GM21528 (cell line): Measurements from ENCODE around the gene NEDD9.

ENCODE experiments used
- ATAC-seq: cut with Tn5 transposase; IDR thresholded peaks from one replicate; pipeline ENCODE4 v1.9.1; 2021; ENCODE audit warnings: mild to moderate bottlenecking, moderate library complexity; ENCODE audit not compliant: unreplicated experiment, low FRiP score

Gene NEDD9

GRCh38 chr6:11263291-11263775 lies 30.9 kb upstream of the NEDD9 start:
- no peak for ATAC-seq

GRCh38 chr6:11262242-11262641 lies 29.8 kb upstream of the NEDD9 start:
- no peak for ATAC-seq

DNA sequence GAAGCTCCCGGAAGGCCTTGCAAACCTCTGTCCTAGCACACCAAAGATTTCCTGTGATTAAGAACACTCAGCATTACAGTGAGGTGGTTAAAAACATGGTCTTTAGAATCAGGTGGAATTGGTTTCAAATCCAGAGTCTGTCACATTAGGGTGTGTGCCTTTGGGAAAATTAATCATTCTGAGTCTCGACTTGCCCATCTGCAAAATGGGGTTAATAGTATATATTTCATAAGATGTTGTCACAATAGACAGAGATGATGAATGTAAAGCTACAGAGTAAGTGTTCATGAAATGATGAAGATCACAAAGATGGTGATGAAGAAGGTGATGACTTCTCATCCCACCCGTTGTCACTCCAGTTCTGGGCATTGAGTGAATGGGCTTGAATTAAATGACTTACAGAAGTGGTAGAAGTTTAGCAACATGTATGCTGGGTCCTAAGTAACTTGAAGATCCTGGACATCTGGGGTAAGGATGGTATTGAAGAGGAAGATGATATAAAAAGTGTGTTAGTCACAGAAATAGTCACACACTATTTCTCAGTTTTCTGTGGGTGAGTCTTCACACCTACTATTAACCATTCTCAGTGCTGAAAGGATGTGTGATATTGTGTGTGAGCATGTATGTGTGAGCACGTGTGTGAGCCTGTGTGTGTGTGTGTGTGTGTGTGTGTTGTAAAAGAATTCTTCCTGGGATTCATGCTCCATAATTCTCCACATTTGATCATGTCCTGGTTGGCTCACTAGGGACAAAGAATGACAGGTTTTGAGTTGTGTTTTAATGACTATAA lies 28.0 kb upstream of the NEDD9 start:
- no peak for ATAC-seq

DNA sequence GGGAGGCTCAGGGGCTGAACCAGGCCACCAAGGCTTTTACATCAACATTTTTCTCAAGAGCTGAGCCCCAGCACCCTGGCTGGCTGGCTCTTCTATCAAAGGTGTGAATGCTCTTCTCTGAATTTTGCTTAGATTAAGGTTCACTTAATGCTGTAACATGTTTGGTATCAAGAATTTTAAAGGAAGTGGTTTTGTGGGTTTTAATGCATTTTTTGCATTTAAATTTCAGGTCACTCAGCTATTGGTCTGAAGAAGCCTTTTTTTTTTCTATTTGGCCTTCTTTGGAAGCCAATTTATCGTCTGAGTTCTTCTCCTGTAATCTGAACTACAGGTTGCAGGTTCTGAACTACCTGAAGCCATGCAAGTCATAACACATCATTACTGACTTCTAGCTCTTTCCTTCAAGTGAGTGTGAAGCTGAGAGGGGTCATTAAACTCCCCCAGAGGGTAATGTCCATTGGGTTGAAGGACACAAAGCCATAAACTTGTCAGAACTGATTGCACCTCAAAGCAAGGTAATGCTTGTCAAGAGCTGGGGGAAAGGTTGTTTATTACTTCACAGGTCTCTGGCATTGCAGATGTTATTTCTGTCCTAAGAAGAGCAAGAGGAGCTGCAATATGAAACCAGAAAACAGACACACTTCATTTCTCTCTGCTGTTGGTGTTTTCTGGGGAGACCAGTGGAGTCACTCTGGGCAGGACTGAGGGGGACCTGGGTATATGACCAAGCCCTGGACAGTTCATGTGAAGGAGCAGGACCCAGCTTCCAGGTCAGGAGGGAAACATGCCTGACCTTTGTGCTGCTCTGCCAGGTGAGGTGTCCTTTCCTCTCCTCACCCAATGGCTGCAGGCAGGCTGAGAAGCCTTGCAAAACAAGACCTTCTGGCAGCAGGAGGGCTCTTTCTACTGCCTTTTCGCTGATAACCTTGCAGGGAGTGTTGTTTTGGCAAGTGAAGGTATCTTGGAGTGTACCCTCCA lies 26.1 kb upstream of the NEDD9 start:
- no peak for ATAC-seq

DNA sequence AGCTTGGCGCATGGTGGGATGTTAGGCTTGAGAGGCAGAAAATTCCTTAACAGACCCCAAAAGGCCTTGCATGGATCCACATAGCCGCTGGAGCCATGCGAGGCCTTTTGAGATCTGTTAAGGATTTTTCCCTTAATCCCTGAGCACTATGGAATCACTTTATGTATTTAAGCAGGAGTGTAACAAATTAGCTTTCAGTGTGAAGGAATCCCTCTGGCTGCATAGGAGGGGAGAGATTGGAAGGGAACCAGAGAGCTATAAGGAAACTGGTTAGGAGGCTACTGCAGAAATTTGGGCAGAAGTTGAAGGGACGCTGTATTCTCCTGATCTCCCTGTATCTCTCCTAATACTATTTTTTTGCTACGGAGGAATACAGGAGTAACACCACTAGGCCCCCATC lies 23.1 kb upstream of the NEDD9 start:
- no peak for ATAC-seq

- no peak for ATAC-seq
Observed at GRCh38 chr6:11253594-11253993, 21.1 kb upstream of the NEDD9 start.

DNA sequence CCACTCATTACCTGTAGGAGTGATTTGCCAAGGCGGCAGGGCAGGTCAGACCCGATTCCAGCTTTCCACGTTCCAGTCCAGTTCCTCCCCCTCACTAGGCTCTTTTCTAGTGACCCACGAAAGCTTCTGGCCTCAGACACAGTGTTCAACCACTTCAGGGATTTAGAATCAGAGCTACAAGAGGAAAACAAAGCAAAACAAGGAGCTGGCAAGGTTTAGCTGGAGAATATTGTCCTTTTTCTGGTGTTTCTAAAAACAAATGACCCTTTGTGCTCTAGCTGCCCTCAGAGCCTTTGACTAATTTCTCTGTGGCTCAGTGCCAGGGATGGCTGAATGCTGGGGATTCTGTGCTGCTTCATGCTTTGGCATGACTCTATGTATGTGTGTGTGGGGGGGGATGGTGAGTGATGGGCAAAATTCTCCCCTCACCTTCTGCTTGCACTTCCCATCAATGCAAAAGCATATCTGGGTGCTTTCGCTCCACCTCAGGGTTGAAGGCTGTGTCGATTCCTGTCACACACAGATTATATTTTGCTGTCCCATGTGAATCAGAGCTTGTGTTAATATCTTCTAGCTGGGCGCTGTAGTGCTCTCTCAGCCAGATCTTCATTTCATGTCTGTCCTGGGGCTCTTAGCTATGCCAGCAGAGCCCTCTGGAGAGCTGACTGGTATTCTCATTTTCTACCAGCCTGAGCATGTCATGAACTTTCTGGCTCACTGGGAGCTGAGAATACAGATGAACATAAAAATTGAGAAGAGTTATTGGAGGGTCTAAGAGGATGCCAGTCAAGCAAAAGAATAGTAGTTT lies 19.3 kb upstream of the NEDD9 start:
- no peak for ATAC-seq

DNA sequence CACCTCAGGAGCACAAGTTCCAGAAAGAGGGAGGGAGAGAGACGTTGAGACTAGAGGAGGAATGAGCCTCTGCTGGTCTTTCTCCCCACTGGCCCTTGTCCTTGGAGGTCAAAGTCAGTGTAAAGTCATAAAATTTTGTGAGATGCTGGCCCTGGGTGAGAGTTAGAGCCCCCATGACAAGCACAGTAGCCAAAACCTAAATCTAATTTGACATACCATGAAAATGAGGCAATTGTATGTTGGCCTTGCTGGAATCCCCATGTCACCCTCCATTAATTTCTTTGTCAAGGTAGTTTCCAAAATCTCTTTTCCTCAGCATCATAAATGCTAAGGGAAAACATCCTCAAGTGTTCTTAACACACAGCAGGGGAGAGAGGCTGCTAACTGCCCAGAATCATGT lies 17.6 kb upstream of the NEDD9 start:
- ATAC-seq, result no peak

DNA sequence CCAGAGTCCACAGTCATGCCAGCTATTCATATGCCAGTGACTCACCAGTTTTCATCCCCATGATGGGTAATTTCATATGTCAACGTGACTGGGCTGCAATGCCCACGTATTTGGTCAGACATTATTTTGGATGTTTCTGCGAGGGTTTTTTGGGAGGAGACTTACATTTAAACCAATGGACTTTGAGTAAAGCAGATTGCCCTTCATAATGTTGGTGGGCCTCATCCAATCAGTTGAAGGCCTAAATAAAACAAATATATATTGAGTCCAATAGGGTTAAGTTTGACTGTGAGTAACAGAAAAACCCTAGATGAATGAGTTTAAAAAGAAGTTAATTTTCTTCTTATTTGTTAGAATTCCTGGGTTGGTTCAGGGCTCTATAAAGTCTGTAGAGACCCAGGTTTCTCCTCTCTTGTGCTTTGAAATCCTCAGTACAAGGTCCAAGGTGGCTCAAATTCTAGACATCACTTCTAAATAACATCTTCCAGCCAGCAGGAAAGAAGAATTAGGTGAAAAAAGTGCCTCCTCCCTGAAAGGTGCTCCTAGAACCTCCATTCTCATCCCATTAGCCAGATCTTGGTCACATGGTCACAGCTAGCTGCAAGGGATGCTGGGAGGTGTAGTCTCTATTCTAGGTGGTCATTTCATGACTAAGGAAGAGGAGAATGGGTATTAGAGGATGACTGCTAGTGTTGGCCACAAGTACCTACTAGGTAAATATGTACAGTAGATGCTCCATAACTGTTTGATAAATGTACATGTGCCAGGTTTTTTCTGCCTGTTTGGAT lies 16.7 kb upstream of the NEDD9 start:
- ATAC-seq, result no peak

GRCh38 chr6:11246722-11247121 lies 14.3 kb upstream of the NEDD9 start:
- ATAC-seq, result no peak

DNA sequence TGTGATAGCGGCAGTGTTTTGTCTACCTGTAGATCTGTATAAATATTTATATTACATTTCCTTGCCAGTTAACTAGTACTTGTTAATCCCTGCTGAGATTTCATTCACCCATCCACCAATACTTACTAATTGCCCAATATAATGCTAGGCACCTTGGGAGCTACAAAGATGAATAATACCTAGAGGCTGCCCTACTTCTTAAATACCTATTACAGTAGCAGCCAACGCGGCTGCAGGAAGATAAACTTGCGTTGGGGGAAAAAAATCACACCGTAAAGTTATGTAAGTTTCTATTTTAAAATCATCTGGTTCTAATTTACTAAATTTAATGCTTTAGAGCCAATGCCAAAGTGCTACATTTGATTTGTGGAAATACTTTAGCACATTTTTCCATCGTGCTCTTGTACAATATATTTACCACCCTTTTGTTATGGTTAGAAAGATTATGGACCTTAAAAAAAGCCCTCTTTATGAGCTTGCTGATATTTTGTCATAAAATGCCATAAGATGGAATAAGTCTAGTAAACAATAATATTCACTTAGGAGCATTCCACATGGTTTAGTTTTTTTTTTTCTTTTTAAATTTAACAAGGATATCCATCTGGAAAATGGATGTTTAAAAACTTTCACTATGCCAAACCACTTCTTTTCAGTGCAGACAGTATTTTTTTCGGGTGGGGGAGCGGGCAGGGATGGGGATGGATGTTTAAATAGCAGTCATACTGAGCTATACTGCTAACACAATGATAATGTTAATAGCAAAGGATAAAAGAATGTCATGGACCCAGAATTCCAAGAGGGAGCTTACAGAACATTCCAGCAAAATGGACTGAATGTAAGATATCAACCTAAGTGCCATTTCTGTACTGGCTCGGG lies 13.2 kb upstream of the NEDD9 start:
- ATAC-seq, result no peak

DNA sequence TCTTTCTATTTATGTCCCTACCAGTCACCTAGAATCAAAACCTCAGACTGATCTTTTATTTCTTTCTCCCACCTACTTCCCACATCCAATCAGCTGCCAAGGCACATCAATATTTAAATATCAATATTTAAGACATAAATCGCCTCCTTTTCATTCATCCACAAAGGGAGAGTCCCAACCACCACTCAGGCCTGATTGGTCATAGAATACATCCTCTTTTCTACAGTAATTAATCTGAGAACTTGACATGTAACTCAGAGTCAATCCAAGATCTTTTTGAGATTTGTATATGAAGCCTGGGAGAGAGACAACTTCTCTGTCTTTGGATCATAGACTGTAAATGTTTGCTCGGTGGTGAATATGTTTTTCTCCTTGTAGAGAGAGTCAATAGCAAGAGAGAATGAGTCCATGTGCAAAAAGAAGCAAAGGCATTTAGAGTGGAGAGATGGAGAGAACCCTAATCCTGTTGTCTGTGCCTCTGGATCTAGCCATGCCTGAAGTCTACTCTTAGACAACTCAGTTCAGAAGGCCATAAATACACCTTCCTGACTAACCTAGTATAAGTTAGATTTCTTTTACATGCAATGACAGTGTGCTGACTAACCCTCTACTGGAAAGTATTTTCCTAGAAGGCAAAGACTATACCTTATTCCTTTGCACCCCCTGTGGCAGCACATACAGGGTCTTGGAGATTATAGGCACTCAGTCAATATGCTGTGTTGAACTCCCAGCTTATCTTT lies 12.1 kb upstream of the NEDD9 start:
- no peak for ATAC-seq

DNA sequence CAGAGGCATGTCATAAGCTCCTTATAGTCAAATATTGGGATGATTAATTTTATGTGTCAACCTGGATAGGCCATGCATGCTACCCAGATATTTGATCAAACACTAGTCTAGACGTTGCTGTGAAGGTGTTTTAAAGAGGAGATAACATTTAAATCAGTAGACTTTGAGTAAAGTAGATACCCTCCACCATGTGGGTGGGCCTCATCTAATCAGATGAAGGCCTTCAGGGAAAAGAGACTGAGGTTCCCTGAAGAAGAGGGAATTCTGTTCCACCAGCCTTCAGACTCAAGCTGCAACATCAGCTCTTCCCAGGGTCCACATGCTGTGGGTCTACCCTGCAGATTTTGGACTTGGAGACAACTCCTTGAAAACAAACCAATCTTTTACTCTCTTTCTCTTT lies 11.4 kb upstream of the NEDD9 start:
- ATAC-seq, result no peak

GRCh38 chr6:11242711-11243110 lies 10.2 kb upstream of the NEDD9 start:
- ATAC-seq, result no peak

GRCh38 chr6:11241793-11242201 lies 9.3 kb upstream of the NEDD9 start:
- no peak for ATAC-seq

GRCh38 chr6:11241154-11241792 lies 8.8 kb upstream of the NEDD9 start:
- ATAC-seq, result no peak

GRCh38 chr6:11237956-11238355 lies 5.5 kb upstream of the NEDD9 start:
- no peak for ATAC-seq

DNA sequence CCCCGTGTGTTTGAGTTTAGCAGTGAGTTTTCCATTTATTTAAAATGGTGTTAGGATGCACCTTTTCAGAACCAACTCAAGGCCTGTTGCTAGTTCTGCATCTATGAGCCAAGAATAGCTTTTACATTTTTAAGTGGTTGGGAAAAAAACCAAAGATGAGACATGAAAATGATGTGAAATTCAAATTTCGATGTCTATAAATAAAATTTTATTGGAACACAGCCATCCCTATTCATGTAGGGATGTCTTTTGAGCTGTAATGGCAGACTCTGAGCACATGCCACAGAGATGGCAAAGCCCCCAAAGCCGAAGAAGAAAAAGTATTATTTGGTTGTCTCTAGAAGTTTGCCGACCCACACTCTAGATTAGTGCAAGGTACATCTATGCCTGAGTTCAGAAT lies 5.0 kb upstream of the NEDD9 start:
- ATAC-seq, result no peak
